HG03469 (cell line): ENCODE measurements around the gene KNSTRN.
A peak's percentile ranks its signal among the peaks of the same experiment; 100 is the strongest.

Source experiments
- ATAC-seq: cut with Tn5 transposase; IDR thresholded peaks from one replicate; pipeline ENCODE4 v1.9.1; 2021; ENCODE audit warnings: mild to moderate bottlenecking, moderate library complexity, moderate number of reproducible peaks; ENCODE audit not compliant: unreplicated experiment

The KNSTRN gene

GRCh38 chr15:40397688-40398412 lies 15.3 kb downstream of the KNSTRN start:
- no peak for ATAC-seq

DNA sequence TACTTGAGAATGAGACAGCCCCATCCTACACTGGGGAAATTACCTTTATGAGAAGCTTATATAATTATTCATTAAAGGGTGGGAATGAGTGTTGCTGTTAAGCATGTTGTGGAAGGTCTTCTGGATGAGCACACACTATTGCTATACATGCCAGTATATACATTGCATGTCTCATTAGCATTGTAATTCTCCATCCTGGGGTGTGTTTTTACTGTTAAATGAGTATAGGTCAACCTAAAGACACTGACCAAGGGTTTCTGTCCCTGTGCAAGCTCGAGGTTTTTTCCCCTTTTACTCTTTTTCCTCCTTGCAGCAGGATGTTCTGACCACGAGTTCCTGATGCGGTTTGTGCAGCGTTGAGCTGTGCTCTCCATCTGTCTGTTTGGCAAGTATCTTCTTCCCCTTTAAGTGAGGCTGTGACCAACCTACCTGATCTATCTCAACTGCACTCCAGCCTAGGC lies 15.9 kb downstream of the KNSTRN start:
- ATAC-seq: no peak

DNA sequence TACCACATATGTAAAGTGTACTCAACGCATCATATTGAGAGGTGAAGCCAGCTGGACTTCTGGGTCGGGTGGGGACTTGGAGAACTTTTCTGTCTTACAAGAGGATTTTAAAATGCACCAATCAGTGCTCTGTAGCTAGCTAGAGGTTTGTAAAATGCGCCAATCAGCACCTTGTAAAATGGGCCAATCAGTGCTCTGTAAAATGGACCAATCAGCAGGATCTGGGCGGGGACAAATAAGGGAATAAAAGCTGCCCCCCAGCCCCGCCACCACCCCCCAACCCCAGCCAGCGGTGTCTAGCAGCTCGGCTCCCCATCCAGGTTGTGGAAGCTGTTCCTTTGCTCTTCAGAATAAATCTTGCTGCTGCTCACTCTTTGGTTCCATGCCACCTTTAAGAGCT lies 16.8 kb downstream of the KNSTRN start:
- ATAC-seq: no peak

DNA sequence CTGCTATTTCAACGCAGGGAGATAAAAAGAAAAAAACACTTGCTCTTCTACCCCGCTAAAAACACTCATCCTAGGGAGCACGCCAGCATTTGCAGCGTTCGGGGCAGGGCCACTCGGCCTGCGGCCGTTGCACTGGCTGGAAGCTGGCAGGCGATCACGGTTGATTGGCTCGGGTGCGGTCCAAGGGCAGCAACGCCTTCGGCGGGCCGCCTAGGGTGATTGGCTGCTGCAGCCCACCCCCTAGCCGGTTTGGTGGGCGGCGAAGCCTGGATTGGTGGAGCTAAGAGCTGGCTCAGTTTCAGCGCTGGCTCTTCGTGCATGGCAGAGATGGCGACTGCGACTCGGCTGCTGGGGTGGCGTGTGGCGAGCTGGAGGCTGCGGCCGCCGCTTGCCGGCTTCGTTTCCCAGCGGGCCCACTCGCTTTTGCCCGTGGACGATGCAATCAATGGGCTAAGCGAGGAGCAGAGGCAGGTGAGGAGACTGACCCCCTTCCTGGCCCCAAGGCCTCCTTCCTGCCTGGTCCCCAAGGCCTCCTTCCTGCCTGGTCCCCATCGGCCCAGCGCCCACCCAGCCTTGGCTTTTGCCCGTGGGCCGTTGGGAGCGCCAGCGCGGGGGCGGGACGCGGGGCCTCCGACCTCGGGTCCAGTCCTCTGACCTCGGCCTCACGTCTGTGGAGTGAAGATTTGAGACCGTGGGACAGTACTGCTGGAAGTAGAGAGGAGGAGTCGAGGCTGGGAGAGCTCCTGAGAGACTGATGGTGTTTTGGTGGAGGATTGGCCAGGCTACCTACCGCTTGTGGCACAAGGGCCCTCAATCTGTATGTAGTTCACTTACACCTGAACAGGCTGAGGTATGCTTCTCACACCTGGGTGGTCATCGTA lies 23.2 kb downstream of the KNSTRN start, which contains the start of gene IVD:
Gene IVD (plus strand): TSS at position 295 of the 881 bp plus-strand sequence. CDS start 33 bp downstream, at position 328.
- peak; percentile 82 for ATAC-seq

- no peak for ATAC-seq
These were observed 24.9 kb downstream of the KNSTRN start for GRCh38 chr15:40407330-40407990.

- ATAC-seq: no peak
These were observed 26.8 kb downstream of the KNSTRN start for GRCh38 chr15:40409366-40409765.

DNA sequence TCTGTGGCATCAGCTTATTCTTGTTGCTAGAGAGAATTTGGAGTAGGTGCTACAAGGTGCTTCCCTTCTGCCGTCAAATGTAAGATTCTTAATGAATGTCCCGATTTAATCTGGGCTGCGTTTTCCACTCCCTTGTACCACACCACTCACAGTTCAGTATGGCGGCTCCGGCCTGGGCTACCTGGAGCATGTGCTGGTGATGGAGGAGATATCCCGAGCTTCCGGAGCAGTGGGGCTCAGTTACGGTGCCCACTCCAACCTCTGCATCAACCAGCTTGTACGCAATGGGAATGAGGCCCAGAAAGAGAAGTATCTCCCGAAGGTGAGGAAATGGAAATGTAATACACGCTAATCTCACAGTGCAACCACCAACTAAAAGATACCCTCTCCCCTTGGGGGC lies 28.0 kb downstream of the KNSTRN start:
- no peak for ATAC-seq

GRCh38 chr15:40412095-40412759 lies 29.7 kb downstream of the KNSTRN start:
- ATAC-seq: no peak

DNA sequence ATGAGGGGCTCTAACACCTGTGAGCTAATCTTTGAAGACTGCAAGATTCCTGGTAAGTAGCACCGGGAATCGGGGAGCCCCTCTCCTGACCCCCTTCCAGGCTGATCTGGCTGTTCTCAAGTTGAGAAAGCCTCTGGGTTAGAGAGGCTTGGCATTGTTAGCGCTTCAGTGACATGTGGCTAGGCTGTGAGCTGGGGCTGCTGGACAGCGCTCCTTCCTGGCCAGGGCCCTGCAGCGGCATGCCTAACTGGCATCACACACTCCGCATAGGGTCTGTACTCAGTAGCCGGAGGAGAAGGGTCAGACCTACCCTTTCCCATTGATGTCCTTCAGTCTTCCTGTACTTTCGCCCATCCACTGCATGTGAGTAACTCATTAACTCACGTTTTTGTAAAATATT lies 30.5 kb downstream of the KNSTRN start:
- no peak for ATAC-seq

- ATAC-seq: no peak
These were observed 32.3 kb downstream of the KNSTRN start for GRCh38 chr15:40414816-40415215.

- no peak for ATAC-seq
These were observed 32.7 kb downstream of the KNSTRN start for GRCh38 chr15:40415226-40415625.

GRCh38 chr15:40416056-40416455 lies 33.5 kb downstream of the KNSTRN start:
- ATAC-seq: no peak

DNA sequence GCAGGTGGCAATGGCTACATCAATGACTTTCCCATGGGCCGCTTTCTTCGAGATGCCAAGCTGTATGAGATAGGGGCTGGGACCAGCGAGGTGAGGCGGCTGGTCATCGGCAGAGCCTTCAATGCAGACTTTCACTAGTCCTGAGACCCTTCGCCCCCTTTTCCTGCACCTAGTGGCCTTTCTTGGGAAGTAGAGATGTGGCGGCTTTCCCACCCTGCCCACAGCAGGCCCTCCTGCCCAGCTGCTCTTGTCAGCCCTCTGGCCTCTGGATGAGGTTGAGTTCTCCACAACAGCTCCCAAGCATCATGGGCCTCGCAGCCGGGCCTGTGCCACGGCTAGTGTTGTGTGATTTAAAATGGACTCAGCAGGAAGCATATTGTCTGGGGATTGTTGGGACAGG lies 35.6 kb downstream of the KNSTRN start:
- no peak for ATAC-seq

GRCh38 chr15:40420071-40420713 lies 37.7 kb downstream of the KNSTRN start:
- ATAC-seq: no peak

GRCh38 chr15:40420793-40421192 lies 38.3 kb downstream of the KNSTRN start:
- ATAC-seq: no peak

GRCh38 chr15:40421246-40422157 lies 39.0 kb downstream of the KNSTRN start:
- no peak for ATAC-seq

DNA sequence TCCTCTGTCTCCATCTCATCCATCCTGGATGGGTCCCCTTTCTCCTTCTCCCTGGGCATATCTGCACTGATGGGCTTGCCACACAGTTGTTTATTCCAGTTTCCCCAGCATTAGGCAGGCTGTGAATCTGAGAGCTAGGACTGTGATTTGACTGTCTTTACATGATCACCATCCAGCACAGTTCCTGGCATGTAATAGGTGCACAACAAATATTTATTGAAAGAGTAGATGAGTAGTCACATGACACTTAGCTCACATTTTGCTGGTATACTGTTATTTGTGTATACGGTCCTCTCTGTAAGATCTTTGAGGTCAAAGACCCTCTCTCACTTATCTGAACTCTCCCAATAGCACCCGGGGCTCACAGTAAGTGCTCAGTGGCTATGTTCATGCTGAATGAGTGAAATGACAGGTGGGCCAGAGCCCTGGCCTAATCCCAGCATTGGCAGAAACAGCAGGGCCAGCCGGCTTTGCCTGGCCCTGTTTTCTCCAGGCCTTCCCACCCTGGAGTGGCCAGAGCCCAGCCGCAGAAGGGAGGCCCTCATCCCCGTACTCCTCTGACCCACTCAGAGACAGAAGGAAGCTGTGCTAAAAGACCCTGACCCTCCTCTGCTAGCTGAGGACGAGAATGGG lies 42.1 kb downstream of the KNSTRN start:
- no peak for ATAC-seq

- no peak for ATAC-seq
These were observed 43.2 kb downstream of the KNSTRN start for GRCh38 chr15:40425681-40426080.

- no peak for ATAC-seq
These were observed 44.7 kb downstream of the KNSTRN start for GRCh38 chr15:40427188-40427587.
